A673 (cell line): Measurements from ENCODE around the gene LFNG. TPM values are rescaled to one million over a fixed set of nuclear protein-coding genes. Genes with fewer than 3 reads are reported as not detected.

Experiments
- BruUV-seq: library from RNA; stranded (reverse); fragments of 400-500 nt; replicated peaks from 2 replicates; lab custom pipeline; 2021; lab: Mats Ljungman, UMichigan
- CTCF ChIA-PET: fragments of 300-600 bp; sonication (Branson Sonifier 250); formaldehyde crosslinking; loops from one replicate; lab custom pipeline; 2022; ENCODE audit warnings: antibody characterized with exemption; lab: Charles Lee
- POLR2A ChIA-PET: fragments of 300-600 bp; sonication (Branson Sonifier 250); formaldehyde crosslinking; loops from one replicate; lab custom pipeline; 2022; ENCODE audit warnings: antibody characterized with exemption; ENCODE audit not compliant: low non-redundant PET; lab: Charles Lee
- DNase-seq: peaks from one replicate; pipeline ENCODE4 v3.0.0-alpha.2; 2015; ENCODE audit warnings: low spot score
- H3K27ac ChIP-seq: fragments of 200-600 bp; sonication (generic); 2 replicates; pipeline ENCODE4 v1.5.1; 2016; ENCODE audit warnings: mixed run types, low read depth, mild to moderate bottlenecking, mixed read lengths, antibody characterized with exemption, low read length; ENCODE audit not compliant: poor library complexity, severe bottlenecking
- H3K27me3 ChIP-seq: fragments of 200-600 bp; sonication (generic); replicated peaks from 2 replicates; pipeline ENCODE4 v1.6.1; 2017; ENCODE audit warnings: mixed run types, low read depth, mild to moderate bottlenecking, mixed read lengths, antibody characterized with exemption, low read length; ENCODE audit not compliant: insufficient read depth, poor library complexity
- H3K36me3 ChIP-seq: fragments of 200-600 bp; sonication (generic); 2 replicates; pipeline ENCODE4 v1.6.1; 2016; ENCODE audit warnings: mixed run types, mild to moderate bottlenecking, mixed read lengths, antibody characterized with exemption, low read length; ENCODE audit not compliant: insufficient read depth, poor library complexity, severe bottlenecking
- H3K4me1 ChIP-seq: fragments of 200-600 bp; sonication (generic); 2 replicates; pipeline ENCODE4 v1.6.1; 2017; ENCODE audit warnings: mixed run types, mild to moderate bottlenecking, mixed read lengths, antibody characterized with exemption, low read length; ENCODE audit not compliant: insufficient read depth, poor library complexity, severe bottlenecking
- H3K4me3 ChIP-seq: fragments of 200-600 bp; sonication (generic); 2 replicates; pipeline ENCODE4 v1.5.1; 2016; ENCODE audit warnings: low read depth, mixed run types, mild to moderate bottlenecking, mixed read lengths, low read length; ENCODE audit not compliant: poor library complexity, severe bottlenecking
- H3K9me3 ChIP-seq: fragments of 200-600 bp; sonication (generic); 2 replicates; pipeline ENCODE4 v1.6.1; 2016; ENCODE audit warnings: mixed run types, low read depth, mild to moderate bottlenecking, mixed read lengths, antibody characterized with exemption, low read length; ENCODE audit not compliant: poor library complexity, severe bottlenecking
- EZH2 ChIP-seq: fragments of 200-600 bp; sonication (generic); IDR thresholded peaks from 2 replicates; pipeline ENCODE4 v1.6.1; 2017; ENCODE audit warnings: borderline replicate concordance, low read depth, mild to moderate bottlenecking, mixed read lengths, antibody characterized with exemption, low read length; ENCODE audit not compliant: poor library complexity, severe bottlenecking
- intact Hi-C: fragments of 100-400 bp; cut with micrococcal nuclease; formaldehyde crosslinking; loops from one replicate; pipeline ENCODE4 v1.10.0; 2022; ENCODE audit not compliant: unreplicated experiment
- total RNA-seq: library from RNA; stranded (reverse); gene quantifications from 2 replicates; pipeline ENCODE4 v1.2.3, GENCODE V29; 2021
- TF ChIP-seq, protein P1 (sequence below): fragments of 300-800, 200-600 bp; sonication (generic); conservative IDR thresholded peaks from 2 replicates; pipeline ENCODE4 v1.5.1; 2017; ENCODE audit warnings: low read depth, mild to moderate bottlenecking, antibody characterized with exemption, low read length, moderate library complexity, mixed read lengths

The LFNG gene
- total RNA-seq, 1 experiment from 2014 or later: 11.7 TPM

DNA sequence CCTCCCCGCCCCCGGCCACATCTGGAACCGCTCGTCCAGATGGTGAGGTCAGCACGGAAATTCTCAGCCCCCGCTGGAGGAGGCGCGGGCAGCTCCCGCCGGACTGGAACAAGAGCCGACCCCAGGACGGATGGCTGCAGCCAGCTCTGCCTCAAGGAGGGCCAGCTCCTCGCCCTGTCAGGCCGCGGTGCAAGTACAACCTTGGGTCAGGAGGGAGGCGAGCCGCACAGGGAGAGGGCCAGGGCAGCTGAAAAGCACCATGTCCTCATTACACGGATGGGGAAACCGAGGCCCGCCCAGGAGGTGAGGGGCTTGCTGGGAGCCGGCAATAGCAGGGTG is 39.5 kb upstream of the LFNG start:
- no TSS peak for BruUV-seq
- H3K27me3 ChIP-seq: no peaks in the 10 kb centered on the region
- no peak for DNase-seq
- intact Hi-C loops: no loop called here
- no peak overlapping the region for H3K4me3 ChIP-seq
- H3K27ac ChIP-seq: no peak overlapping the region
- ChIA-PET CTCF (interaction anchor here (0.9 kb wide), 1 partner anchor 11 kb away, joined by 3 read pairs; no protein-coding TSS in a partner anchor), POLR2A (interaction anchor here (0.6 kb wide), 1 partner anchor 1270 kb away, joined by 3 read pairs; no protein-coding TSS in a partner anchor)
- no peaks in the 10 kb centered on the region for H3K9me3 ChIP-seq
- H3K36me3 ChIP-seq: no peaks in the 10 kb centered on the region
- no peaks in the 10 kb centered on the region for H3K4me1 ChIP-seq
- TF ChIP-seq, protein P1, sequence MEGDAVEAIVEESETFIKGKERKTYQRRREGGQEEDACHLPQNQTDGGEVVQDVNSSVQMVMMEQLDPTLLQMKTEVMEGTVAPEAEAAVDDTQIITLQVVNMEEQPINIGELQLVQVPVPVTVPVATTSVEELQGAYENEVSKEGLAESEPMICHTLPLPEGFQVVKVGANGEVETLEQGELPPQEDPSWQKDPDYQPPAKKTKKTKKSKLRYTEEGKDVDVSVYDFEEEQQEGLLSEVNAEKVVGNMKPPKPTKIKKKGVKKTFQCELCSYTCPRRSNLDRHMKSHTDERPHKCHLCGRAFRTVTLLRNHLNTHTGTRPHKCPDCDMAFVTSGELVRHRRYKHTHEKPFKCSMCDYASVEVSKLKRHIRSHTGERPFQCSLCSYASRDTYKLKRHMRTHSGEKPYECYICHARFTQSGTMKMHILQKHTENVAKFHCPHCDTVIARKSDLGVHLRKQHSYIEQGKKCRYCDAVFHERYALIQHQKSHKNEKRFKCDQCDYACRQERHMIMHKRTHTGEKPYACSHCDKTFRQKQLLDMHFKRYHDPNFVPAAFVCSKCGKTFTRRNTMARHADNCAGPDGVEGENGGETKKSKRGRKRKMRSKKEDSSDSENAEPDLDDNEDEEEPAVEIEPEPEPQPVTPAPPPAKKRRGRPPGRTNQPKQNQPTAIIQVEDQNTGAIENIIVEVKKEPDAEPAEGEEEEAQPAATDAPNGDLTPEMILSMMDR: no peak

DNA sequence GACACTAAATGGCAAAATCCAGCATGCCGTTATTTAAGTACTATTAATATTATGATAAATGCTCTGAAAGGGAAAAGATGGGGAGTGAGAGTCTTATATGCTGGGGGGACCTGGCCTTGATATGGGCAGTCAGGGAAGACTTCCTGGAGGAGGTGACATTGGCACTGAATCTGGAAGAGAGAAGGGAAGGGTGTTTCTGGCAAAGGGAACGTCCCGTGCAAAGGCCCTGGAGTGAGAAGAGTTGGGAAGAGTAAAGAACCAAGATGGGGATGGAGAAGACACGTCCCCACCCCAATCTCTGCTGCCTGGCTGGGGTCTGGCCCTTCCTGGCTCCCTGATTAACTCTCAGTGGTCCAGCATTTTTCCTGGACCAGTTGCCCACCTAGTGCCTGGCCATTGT is 38.4 kb upstream of the LFNG start:
- Histone ChIP-seq H3K36me3 (no peaks in the 10 kb centered on the region), H3K27me3 (no peaks in the 10 kb centered on the region), H3K4me3 (no peak overlapping the region), H3K9me3 (no peaks in the 10 kb centered on the region), H3K27ac (no peak overlapping the region), H3K4me1 (no peaks in the 10 kb centered on the region)
- no peak for DNase-seq
- CTCF ChIA-PET: no interaction called here
- intact Hi-C loops: no loop called here
- no TSS peak for BruUV-seq
- TF ChIP-seq, protein P1: no peak
- TF ChIP-seq EZH2: no peak
- POLR2A ChIA-PET: no interaction called here

DNA sequence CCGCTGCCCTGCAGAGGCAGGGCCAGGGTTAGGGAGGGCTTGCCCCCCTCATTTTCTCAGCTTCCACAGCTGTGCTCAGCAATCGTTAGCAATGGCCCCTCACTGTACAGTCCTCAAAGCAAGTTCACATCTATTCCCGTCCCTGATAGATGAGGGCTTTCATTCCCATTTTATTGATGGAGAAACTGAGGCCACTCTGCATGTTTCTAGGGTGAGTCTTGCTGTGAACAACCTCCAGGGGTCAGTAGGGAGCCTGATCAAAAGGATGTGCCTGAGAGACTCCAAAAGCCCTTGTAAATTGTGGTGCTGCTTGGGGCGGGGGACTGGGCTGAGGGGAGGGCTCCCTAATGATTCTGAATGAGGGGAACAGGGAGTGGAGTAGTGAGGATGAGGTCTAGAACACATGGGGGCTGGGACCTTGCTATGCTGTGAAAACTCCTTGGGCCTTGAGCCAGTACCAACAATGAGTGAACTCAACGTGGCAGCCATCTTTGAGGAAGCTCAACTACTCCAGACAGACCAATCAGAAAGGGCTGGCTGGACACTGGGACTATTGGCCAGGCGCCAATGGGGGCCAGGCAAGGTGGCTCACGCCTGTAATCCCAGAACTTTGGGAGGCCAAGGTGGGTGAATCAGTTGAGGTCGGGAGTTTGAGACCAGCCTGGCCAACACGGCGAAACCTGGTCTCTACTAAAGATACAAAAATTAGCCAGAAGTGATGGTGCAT is 36.7 kb upstream of the LFNG start:
- TF ChIP-seq, protein P1: peak; percentile 25; the same call in 1 of the 2 replicates
- no peak for TF ChIP-seq EZH2

More for the DNA sequence above, 36.7 kb upstream of the LFNG start:
- no peaks in the 10 kb centered on the region for H3K36me3 ChIP-seq
- peaks cover 7% of the 10 kb centered on the region for H3K4me1 ChIP-seq
- intact Hi-C loops: no loop called here
- H3K4me3 ChIP-seq: no peak overlapping the region
- no peak overlapping the region for H3K27ac ChIP-seq
- POLR2A ChIA-PET: no interaction called here
- BruUV-seq: no TSS peak
- H3K27me3 ChIP-seq: no peaks in the 10 kb centered on the region
- no peaks in the 10 kb centered on the region for H3K9me3 ChIP-seq
- CTCF ChIA-PET: no interaction called here
- no peak for DNase-seq
